ENCODE measurements around the gene AHCY.
A peak's percentile ranks its signal among the peaks of the same experiment; 100 is the strongest.
"Not testable (repeated sequence)": the region's sequence is repeated elsewhere in the genome, so short reads cannot be mapped to it uniquely, and the experiment has no call there.

The AHCY gene

GRCh38 chr20:34300809-34301586 lies 2.2 kb downstream of the AHCY start:
- Histone ChIP-seq H3K4me3 (ENCODE audit: insufficient read length, low read depth) (peak overlapping the region; percentile 12), H3K9me3 (ENCODE audit: insufficient read depth, low read length) (no peaks in the 10 kb centered on the region), H3K36me3 (ENCODE audit: insufficient read depth, insufficient read length, low read length) (peaks cover 40% of the 10 kb centered on the region), H3K9ac (ENCODE audit: insufficient read length, low read depth) (no peak overlapping the region), H3K4me1 (ENCODE audit: insufficient read depth, insufficient read length) (peaks cover 10% of the 10 kb centered on the region), H3K27me3 (ENCODE audit: insufficient read depth, insufficient read length) (no peaks in the 10 kb centered on the region)
- no peak for DNase-seq (ENCODE audit: low read depth, low spot score)
- no peak for TF ChIP-seq SUZ12 (IDR thresholded peaks at IDR 0.05; ENCODE audit: extremely low read depth, insufficient read depth, insufficient read length)
- TF ChIP-seq YY1 (IDR thresholded peaks at IDR 0.05; ENCODE audit: insufficient read depth, insufficient read length) = no peak
- no peak for TF ChIP-seq ZNF274 (IDR thresholded peaks at IDR 0.05; ENCODE audit: low read depth, low read length)

GRCh38 chr20:34300256-34300806 lies 2.8 kb downstream of the AHCY start:
- no peaks in the 10 kb centered on the region for H3K9me3 ChIP-seq (ENCODE audit: insufficient read depth, low read length)
- H3K9ac ChIP-seq (ENCODE audit: insufficient read length, low read depth) = peak overlapping the region; percentile 29
- H3K27me3 ChIP-seq (ENCODE audit: insufficient read depth, insufficient read length) = no peaks in the 10 kb centered on the region
- no peak for TF ChIP-seq SUZ12 (IDR thresholded peaks at IDR 0.05; ENCODE audit: extremely low read depth, insufficient read depth, insufficient read length)
- no peak for TF ChIP-seq YY1 (IDR thresholded peaks at IDR 0.05; ENCODE audit: insufficient read depth, insufficient read length)
- no peak for TF ChIP-seq ZNF274 (IDR thresholded peaks at IDR 0.05; ENCODE audit: low read depth, low read length)
- H3K36me3 ChIP-seq (ENCODE audit: insufficient read depth, insufficient read length, low read length) = peaks cover 46% of the 10 kb centered on the region
- H3K4me1 ChIP-seq (ENCODE audit: insufficient read depth, insufficient read length) = peaks cover 10% of the 10 kb centered on the region
- no peak for DNase-seq (ENCODE audit: low read depth, low spot score)
- H3K4me3 ChIP-seq (ENCODE audit: insufficient read length, low read depth) = no peak overlapping the region

GRCh38 chr20:34299556-34300255 lies 3.4 kb downstream of the AHCY start:
- no peak overlapping the region for H3K9ac ChIP-seq (ENCODE audit: insufficient read length, low read depth)
- H3K4me3 ChIP-seq (ENCODE audit: insufficient read length, low read depth) = no peak overlapping the region
- no peak for DNase-seq (ENCODE audit: low read depth, low spot score)
- peaks cover 53% of the 10 kb centered on the region for H3K36me3 ChIP-seq (ENCODE audit: insufficient read depth, insufficient read length, low read length)
- H3K9me3 ChIP-seq (ENCODE audit: insufficient read depth, low read length) = no peaks in the 10 kb centered on the region
- TF ChIP-seq ZNF274 (IDR thresholded peaks at IDR 0.05; ENCODE audit: low read depth, low read length) = no peak
- no peak for TF ChIP-seq YY1 (IDR thresholded peaks at IDR 0.05; ENCODE audit: insufficient read depth, insufficient read length)
- TF ChIP-seq SUZ12 (IDR thresholded peaks at IDR 0.05; ENCODE audit: extremely low read depth, insufficient read depth, insufficient read length) = no peak
- H3K4me1 ChIP-seq (ENCODE audit: insufficient read depth, insufficient read length) = peaks cover 10% of the 10 kb centered on the region
- no peaks in the 10 kb centered on the region for H3K27me3 ChIP-seq (ENCODE audit: insufficient read depth, insufficient read length)

GRCh38 chr20:34298294-34298784 lies 4.8 kb downstream of the AHCY start:
- not testable (repeated sequence) for H3K4me1 ChIP-seq (ENCODE audit: insufficient read depth, insufficient read length); H3K4me3 ChIP-seq (ENCODE audit: insufficient read length, low read depth); DNase-seq (ENCODE audit: low read depth, low spot score); H3K27me3 ChIP-seq (ENCODE audit: insufficient read depth, insufficient read length); H3K9me3 ChIP-seq (ENCODE audit: insufficient read depth, low read length); H3K9ac ChIP-seq (ENCODE audit: insufficient read length, low read depth)
- peaks cover 66% of the 10 kb centered on the region for H3K36me3 ChIP-seq (ENCODE audit: insufficient read depth, insufficient read length, low read length)

GRCh38 chr20:34296468-34296867 lies 6.7 kb downstream of the AHCY start:
- H3K4me1 ChIP-seq (ENCODE audit: insufficient read depth, insufficient read length) = peaks cover 10% of the 10 kb centered on the region
- DNase-seq (ENCODE audit: low read depth, low spot score) = no peak

GRCh38 chr20:34295284-34295683 lies 7.9 kb downstream of the AHCY start:
- H3K4me1 ChIP-seq (ENCODE audit: insufficient read depth, insufficient read length) = peaks cover 1% of the 10 kb centered on the region

More at GRCh38 chr20:34296468-34296867, 6.7 kb downstream of the AHCY start:
- no peak overlapping the region for H3K4me3 ChIP-seq (ENCODE audit: insufficient read length, low read depth)
- H3K9ac ChIP-seq (ENCODE audit: insufficient read length, low read depth) = no peak overlapping the region
- peaks cover 77% of the 10 kb centered on the region for H3K36me3 ChIP-seq (ENCODE audit: insufficient read depth, insufficient read length, low read length)
- TF ChIP-seq YY1 (IDR thresholded peaks at IDR 0.05; ENCODE audit: insufficient read depth, insufficient read length) (no peak), SUZ12 (IDR thresholded peaks at IDR 0.05; ENCODE audit: extremely low read depth, insufficient read depth, insufficient read length) (no peak), ZNF274 (IDR thresholded peaks at IDR 0.05; ENCODE audit: low read depth, low read length) (no peak)
- H3K9me3 ChIP-seq (ENCODE audit: insufficient read depth, low read length) = no peaks in the 10 kb centered on the region
- no peaks in the 10 kb centered on the region for H3K27me3 ChIP-seq (ENCODE audit: insufficient read depth, insufficient read length)

GRCh38 chr20:34294563-34294962 lies 8.6 kb downstream of the AHCY start:
- Histone ChIP-seq H3K27me3 (ENCODE audit: insufficient read depth, insufficient read length) (no peaks in the 10 kb centered on the region), H3K4me1 (ENCODE audit: insufficient read depth, insufficient read length) (no peaks in the 10 kb centered on the region), H3K9me3 (ENCODE audit: insufficient read depth, low read length) (no peaks in the 10 kb centered on the region), H3K9ac (ENCODE audit: insufficient read length, low read depth) (no peak overlapping the region), H3K4me3 (ENCODE audit: insufficient read length, low read depth) (no peak overlapping the region), H3K36me3 (ENCODE audit: insufficient read depth, insufficient read length, low read length) (peaks cover 79% of the 10 kb centered on the region)
- TF ChIP-seq YY1 (IDR thresholded peaks at IDR 0.05; ENCODE audit: insufficient read depth, insufficient read length) (no peak), ZNF274 (IDR thresholded peaks at IDR 0.05; ENCODE audit: low read depth, low read length) (no peak), SUZ12 (IDR thresholded peaks at IDR 0.05; ENCODE audit: extremely low read depth, insufficient read depth, insufficient read length) (no peak)
- no peak for DNase-seq (ENCODE audit: low read depth, low spot score)

More at GRCh38 chr20:34295284-34295683, 7.9 kb downstream of the AHCY start:
- TF ChIP-seq SUZ12 (IDR thresholded peaks at IDR 0.05; ENCODE audit: extremely low read depth, insufficient read depth, insufficient read length) = no peak
- no peak for TF ChIP-seq YY1 (IDR thresholded peaks at IDR 0.05; ENCODE audit: insufficient read depth, insufficient read length)
- TF ChIP-seq ZNF274 (IDR thresholded peaks at IDR 0.05; ENCODE audit: low read depth, low read length) = no peak
- Histone ChIP-seq H3K36me3 (ENCODE audit: insufficient read depth, insufficient read length, low read length) (peaks cover 78% of the 10 kb centered on the region), H3K9me3 (ENCODE audit: insufficient read depth, low read length) (no peaks in the 10 kb centered on the region), H3K9ac (ENCODE audit: insufficient read length, low read depth) (no peak overlapping the region), H3K27me3 (ENCODE audit: insufficient read depth, insufficient read length) (no peaks in the 10 kb centered on the region), H3K4me3 (ENCODE audit: insufficient read length, low read depth) (no peak overlapping the region)
- no peak for DNase-seq (ENCODE audit: low read depth, low spot score)

Measured in NT2/D1 (cell line).